GM21360 (cell line): ENCODE data around the gene RCCD1.
"Not testable (repeated sequence)": the region's sequence is repeated elsewhere in the genome, so short reads cannot be mapped to it uniquely, and the experiment has no call there.

Experiments used
- ATAC-seq: cut with Tn5 transposase; IDR thresholded peaks from one replicate; pipeline ENCODE4 v1.9.1; 2021; ENCODE audit warnings: mild to moderate bottlenecking, moderate library complexity; ENCODE audit not compliant: unreplicated experiment

Gene RCCD1

DNA sequence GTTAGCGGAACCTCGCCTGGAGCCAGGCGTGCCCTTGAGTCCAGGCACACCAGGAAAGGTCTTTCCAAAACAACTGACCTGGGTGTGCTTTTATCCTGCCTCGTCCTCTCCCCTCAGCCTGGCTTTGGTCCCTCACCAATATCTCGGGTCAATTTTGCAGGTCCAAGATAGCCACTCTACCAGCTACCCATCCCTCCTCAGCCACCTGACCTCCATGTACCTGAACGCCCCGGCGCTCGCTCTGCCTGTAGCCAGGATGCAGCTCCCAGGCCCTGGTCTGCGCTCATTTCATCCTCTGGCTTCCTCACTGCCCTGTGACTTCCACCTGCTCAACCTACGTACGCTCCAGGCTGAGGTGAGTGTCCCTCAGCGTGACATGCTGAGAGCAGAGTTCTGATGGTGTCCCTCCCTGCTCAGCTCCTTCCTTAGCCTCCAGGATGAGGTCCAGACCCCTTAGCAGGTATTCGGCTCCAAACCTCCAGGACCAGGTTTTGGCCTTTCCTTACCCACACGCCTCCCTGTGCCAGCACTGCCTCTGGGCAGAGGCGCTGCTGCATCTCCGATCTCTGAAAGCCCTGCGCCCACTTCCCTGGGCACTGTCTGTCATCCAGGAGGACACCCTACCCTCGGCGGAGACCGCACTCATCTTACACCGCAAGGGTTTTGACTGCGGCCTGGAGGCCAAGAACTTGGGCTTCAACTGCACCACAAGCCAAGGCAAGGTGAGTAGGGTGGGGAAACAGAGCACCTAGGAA is 36.5 kb upstream of the RCCD1 start:
- no peak for ATAC-seq

GRCh38 chr15:90918835-90919234 is 35.8 kb upstream of the RCCD1 start:
- no peak for ATAC-seq

GRCh38 chr15:90921887-90922286 is 32.8 kb upstream of the RCCD1 start:
- ATAC-seq, result no peak

DNA sequence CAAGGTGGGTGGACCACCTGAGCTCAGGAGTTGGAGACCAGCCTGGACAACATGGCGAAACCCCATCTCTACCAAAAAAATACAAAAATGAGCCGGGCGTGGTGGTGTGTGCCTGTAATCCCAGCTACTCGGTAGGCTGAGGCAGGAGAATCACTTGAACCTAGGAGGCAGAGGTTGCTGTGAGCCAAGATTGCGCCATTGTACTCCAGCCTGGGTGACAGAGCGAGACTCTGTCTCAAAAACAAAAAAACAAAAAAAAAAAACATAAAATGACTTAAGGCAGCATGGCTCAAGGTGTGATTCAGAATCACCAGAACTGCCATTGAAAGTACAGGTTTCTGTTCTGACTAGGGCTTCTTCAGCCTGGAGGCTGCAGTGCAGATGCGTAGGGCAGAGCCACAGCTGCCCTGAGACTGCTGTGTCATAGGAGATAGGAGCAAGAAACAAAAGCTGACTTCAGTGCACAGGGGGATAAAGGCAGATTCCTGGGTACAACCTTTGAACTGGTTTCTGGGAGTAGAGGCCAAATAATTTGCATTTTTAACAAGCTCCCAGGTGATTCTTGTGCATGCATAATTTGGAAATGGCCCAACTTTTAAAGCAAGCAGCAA is 31.9 kb upstream of the RCCD1 start:
- peak; percentile 77 for ATAC-seq

DNA sequence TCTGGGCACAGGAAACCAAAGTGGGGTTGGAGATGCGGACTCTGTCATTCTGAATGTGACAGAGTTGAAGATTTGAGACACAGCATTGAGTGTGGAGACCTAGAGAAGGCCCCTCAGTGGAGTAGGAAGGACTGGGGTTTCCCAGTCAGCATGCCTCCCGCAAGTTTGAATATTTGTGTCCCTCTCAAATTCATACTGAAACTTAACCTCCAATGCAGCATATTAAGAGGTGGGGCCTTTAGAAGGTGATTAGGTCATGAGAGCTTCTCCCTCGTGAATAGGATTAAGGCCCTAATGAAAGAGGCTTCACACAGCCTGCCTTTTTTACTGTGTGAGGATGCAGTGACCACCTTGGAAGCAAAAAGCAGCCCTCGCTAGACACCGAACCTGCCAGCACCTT is 30.3 kb upstream of the RCCD1 start:
- peak; percentile 70 for ATAC-seq

DNA sequence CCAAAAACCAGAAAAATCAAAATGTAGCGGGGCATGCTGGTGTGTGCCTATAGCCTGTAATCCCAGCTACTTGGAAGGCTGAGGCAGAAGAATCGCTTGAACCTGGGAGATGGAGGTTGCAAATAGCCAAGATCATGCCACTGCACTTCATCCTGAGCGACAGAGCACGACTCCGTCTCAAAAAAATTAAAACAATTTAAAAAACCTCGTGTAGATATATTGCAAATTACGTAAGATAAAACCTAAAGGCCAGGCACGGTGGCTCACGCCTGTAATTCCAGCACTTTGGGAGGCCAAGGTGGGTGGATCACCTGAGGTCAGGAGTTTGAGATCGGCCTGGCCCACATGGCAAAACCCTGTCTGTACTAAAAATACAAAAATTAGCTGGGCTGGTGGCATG is 27.9 kb upstream of the RCCD1 start:
- not testable (repeated sequence) for ATAC-seq

- ATAC-seq, result not testable (repeated sequence)
Observed at GRCh38 chr15:90928106-90928505, 26.6 kb upstream of the RCCD1 start.

GRCh38 chr15:90929246-90930019 is 25.3 kb upstream of the RCCD1 start:
- ATAC-seq, result no peak

- ATAC-seq, result no peak
Observed at GRCh38 chr15:90930861-90931574, 23.7 kb upstream of the RCCD1 start.

- ATAC-seq, result no peak
Observed at GRCh38 chr15:90931575-90931827, 23.2 kb upstream of the RCCD1 start.

GRCh38 chr15:90931828-90932659 is 22.6 kb upstream of the RCCD1 start, which contains the start of gene HDDC3:
Gene HDDC3, minus strand, starts transcription at chr15:90932549. Its CDS starts 9 bp downstream, at chr15:90932540.
- peak; percentile 40 for ATAC-seq

DNA sequence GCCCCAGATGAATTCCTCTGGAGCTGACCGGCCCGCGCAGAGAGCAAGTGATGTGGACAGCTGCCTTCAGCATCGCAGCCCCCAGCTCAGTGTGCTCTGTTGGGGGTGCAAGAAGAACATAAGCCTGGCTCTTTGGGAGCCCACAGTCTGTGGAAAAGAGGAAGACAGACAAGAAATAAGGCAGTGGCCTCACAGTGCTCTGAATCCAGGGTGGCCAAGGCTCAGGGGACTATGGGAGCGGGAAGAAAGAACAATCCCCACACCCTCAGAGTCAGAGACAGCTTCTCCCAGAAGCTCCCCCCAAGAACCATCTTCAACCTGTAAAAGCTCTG is 22.1 kb upstream of the RCCD1 start:
- ATAC-seq, result no peak

DNA sequence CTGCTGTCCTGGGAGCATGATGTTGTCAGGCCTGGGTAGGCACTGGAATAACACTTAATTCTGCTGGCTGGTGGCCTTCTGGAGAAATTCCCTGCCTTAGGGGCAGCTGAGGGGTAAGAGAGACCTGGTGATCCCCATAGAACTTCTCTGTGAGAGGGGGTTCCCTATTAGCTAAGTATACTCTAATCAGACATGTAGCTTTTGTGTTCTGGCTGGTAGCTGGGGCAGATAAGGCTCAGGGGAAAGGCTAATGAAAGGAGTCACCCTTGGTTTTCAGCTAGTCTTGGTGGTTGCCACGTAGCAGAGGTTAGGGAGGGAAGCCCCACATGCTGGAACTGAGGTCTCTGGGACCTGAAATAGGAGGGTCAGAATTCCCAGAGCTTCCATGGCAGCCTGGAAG is 21.4 kb upstream of the RCCD1 start:
- ATAC-seq, result no peak

DNA sequence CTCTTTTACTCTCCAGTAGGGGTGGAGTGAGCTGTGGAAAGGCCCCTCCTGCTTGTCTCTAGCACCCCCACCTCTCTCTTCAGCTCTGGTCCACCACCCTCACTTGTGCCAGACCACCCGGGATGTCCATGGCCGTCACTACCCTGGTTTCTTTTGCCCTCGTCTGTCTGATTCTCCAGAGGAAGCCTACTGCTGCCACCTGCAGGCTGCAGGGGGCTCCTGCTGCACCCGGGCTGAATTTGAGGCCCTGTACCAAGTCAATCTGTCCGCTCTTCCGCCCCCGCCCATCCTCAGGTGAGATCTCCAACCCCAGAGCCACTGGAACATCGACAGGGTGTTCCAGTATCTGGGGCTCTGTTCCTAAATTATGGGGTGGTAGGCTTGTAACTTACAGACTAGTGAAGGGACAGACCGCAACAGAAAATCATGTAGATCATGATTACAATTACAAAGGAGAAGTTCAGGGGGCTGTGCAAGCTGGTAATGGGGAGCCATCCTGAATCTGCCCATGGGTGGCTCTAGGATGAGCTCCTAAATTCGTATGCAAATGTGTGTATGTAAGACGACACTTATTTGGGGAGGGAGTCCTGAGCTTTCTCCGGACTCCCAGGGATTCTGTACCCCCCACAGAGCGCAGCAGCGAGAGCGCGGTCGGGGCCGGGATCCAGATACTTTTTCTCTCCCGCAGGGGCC is 20.3 kb upstream of the RCCD1 start:
- peak; percentile 35 for ATAC-seq

DNA sequence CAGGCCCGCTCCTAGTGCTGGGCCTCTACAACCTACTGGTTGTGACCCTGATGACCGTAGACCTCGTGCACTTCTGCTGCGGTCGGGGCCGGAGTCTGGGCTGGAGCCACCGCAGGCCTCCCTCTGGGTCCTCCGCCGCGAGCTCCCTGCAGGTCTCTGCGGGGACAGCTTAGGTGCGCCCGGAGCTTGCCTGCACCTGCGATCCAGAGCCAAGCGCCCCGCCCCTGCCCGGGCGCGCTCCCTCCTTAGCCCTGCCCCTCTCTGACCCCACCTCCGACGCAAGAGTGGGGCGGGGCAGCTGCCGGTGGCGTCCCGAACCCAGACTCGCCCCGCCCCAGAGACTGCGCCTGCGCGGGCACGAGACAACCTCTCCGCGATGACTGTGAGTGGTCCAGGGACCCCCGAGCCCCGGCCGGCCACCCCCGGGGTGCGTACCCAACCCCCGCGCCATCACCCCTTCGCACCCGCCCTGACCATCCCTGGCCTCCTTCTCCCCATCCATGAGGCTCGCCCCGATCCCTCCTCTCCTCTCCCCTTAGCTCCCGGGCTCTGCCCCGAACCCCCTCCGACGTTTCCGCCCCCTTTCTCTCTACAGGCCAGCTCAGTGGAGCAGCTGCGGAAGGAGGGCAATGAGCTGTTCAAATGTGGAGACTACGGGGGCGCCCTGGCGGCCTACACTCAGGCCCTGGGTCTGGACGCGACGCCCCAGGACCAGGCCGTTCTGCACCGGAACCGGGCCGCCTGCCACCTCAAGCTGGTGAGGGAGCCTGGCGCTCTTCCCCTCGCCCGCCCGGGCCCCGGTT is 19.5 kb upstream of the RCCD1 start, which contains the start of gene UNC45A:
UNC45A (plus strand) TSS at position 337 of the 803 bp plus-strand sequence; CDS start at position 377, 40 bp downstream.
- ATAC-seq, result peak; percentile 56

GRCh38 chr15:90936823-90937222 is 17.9 kb upstream of the RCCD1 start:
- no peak for ATAC-seq

- no peak for ATAC-seq
Observed at GRCh38 chr15:90938261-90938660, 16.4 kb upstream of the RCCD1 start.

- ATAC-seq, result no peak
Observed at GRCh38 chr15:90939756-90940155, 14.9 kb upstream of the RCCD1 start.

- ATAC-seq, result no peak
Observed at GRCh38 chr15:90941038-90941437, 13.6 kb upstream of the RCCD1 start.
